ENCODE measurements around the gene HNRNPDL.
A peak's percentile ranks its signal among the peaks of the same experiment; 100 is the strongest.
"Not testable (repeated sequence)": the region's sequence is repeated elsewhere in the genome, so short reads cannot be mapped to it uniquely, and the experiment has no call there.

HNRNPDL gene

DNA sequence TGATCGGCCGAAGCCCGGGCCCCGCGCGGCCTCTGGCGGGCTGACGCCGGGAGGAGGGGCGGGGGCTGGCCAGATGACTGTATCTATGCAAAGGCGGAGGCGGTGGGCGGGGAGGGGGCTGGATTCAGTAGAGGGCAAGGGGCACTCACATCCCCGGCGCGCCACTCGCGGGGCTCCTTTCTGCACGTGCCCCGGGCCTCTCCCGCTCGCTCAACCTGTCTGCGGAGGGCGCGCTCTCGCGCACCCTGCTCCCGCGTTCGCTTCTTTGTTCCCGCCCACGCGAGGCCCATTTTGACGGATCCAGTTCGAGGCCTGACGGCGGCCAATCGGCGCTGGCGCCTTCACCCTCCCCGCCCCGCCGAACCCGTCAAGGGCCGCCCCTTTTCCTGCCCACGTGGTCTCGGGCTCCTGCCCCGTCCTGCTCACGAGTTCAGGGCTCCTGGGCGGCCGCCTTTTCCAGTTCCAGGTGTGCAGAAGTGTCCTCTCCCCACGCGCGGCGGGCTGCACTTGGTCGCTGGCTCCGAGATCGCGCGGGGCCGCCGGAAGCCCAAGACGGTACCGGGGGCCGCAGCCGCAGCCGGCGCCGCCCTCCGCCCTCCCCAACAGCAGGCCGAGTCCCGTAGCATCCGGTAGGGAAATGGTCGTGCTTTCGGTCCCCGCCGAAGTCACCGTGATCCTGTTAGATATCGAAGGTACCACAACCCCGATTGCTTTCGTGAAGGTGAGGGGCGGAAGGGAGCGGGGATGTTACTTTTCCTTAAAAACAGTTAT, at the start of gene HNRNPDL, which contains the start of gene ENOPH1:
Gene HNRNPDL (minus strand): TSS at position 270 of the 771 bp plus-strand sequence. CDS start 772 bp downstream, outside the sequence.
Gene ENOPH1 (plus strand): TSS at position 398 of the 771 bp plus-strand sequence. CDS start 240 bp downstream, at position 638.
- DNase-seq = peak; percentile 92 to 98

DNA sequence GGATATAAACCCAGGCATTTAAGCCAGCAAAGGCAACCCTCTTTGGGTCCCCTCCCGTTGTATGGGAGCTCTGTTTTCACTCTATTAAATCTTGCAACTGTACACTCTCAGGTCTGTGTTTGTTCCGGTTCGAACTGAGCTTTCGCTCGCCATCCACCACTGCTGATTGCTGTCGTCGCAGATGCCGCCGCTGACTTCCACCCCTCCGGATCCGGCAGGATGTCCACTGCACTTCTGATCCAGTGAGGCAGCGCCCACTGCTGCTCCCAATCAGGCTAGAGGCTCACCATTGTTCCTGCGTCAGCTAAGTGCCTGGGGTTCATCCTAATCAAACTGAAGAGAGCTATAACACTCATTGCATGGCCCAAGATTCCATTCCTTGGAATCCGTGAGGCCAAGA, 49.3 kb upstream of the HNRNPDL start:
- no peak for DNase-seq

DNA sequence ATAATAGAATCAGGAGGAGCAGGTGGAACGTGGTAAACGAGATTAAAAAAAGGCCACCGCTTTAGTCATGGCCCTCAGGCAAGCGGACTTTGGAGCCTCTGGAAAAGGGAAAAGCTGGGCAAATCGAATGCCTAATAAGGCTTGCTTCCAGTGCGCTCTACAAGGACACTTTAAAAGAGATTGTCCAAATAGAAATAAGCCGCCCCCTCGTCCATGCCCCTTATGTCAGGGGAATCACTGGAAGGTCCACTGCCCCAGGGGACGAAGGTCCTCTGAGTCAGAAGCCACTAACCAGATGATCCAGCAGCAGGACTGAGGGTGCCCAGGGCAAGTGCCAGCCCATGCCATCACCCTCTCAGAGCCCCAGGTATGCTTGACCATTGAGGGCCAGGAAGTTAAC, 47.2 kb upstream of the HNRNPDL start:
- not testable (repeated sequence) for DNase-seq

DNA sequence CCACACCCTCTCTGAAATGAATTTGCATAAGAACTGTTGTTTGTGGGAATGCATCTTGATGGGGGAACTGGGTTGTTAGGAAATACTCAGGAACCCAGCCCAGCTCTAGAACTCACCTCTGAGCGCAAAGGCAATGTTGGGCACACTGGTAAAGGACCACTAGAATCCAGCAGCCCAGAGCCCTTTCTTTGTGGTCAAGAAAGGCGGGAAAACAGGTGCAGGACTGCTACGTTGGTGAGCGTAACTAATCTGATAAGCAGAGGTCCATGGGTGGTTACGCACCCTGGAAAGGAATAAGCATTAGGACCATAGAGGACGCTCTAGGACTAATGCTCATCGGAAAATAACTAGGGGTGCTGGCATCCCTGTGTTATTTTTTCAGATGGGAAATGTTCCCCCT, 45.7 kb upstream of the HNRNPDL start:
- not testable (repeated sequence) for DNase-seq

- no peak for DNase-seq
Measured at GRCh38 chr4:82473621-82474164, 43.4 kb upstream of the HNRNPDL start.

- DNase-seq = peak in 1 of 2 donors; percentile 60
Measured at GRCh38 chr4:82473080-82473479, 42.8 kb upstream of the HNRNPDL start.

GRCh38 chr4:82469791-82470345, 39.6 kb upstream of the HNRNPDL start:
- no peak for DNase-seq

- DNase-seq = no peak
Measured at GRCh38 chr4:82467471-82467870, 37.2 kb upstream of the HNRNPDL start.

DNA sequence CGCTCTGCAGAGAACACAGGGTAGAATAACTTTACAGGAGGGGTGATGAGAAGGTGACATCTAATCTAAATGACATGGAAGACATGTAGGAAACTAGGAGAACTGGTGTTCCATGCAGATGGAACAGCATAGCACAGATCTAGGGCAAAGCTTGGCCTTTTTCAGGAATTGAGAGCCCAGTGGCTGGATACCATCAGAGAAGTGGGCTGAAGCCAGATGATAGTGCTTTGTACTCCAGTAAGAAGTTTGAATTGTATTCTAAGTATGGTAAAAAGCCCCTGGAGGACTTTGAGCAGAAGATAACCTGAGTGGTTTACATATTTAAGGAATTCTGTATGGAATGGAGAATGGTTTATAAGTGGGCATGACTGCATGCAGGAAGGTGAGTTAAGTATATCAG, 33.0 kb upstream of the HNRNPDL start:
- no peak for DNase-seq

GRCh38 chr4:82462415-82462831, 32.2 kb upstream of the HNRNPDL start:
- DNase-seq = peak; percentile 63 to 96

DNA sequence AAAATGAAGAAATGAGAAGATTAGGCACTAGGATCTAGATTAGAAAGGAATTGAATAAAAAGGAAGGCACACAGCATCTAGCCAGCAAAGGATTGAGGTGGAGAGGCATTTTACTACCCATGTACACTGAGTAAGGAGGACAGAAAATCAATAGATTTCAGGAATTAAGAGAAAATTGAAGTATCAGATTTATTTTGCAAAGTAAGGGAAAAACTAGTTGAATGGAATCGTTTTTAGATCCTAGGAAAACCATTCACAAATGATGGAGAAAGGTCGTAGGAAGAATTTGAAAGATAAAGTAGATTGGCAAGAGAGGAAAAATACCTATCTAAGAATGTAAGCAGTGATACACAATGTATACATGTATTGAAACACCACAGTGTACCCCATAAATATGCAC, 31.4 kb upstream of the HNRNPDL start:
- DNase-seq = no peak

GRCh38 chr4:82458729-82459128, 28.5 kb upstream of the HNRNPDL start:
- DNase-seq = no peak

DNA sequence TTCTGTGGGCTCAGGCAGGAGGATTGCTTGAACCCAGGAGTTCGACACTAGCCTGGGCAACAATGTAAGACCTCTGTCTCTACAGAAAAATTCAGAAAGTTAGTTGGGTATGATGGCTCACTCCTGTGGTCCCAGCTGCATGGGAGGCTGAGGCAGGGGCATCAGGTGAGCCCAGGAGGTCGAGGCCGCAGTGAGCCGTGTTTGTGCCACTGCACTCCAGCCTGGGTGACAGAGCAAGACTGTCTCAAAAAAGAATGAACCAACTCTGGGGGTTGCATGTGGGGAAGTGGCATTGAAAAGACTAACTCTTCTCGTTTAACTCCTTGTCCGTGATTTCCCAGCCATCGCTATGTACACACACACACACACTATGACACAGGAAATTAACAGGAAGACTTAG, 27.0 kb upstream of the HNRNPDL start:
- DNase-seq = no peak

DNA sequence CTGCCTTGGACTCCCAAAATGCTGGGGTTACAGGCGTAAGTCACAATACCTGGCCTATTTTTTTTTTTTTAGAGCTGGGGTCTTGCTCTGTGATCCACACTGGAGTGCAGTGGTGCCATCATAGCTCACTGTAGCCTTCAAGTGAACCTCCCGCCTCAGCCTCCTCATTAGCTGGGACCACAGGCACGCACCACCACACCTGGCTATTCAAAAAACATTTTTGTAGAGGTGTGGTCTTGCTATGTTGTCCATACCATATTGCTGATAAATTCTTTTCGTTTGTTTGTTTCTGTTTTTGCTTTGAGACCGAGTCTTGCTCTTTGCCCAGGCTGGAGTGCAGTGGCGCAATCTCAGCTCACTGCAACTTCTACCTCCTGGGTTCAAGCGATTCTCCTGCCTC, 21.8 kb upstream of the HNRNPDL start:
- DNase-seq = no peak

- DNase-seq = no peak
Measured at GRCh38 chr4:82450966-82451755, 20.9 kb upstream of the HNRNPDL start.

- no peak for DNase-seq
Measured at GRCh38 chr4:82447886-82448285, 17.6 kb upstream of the HNRNPDL start.

DNA sequence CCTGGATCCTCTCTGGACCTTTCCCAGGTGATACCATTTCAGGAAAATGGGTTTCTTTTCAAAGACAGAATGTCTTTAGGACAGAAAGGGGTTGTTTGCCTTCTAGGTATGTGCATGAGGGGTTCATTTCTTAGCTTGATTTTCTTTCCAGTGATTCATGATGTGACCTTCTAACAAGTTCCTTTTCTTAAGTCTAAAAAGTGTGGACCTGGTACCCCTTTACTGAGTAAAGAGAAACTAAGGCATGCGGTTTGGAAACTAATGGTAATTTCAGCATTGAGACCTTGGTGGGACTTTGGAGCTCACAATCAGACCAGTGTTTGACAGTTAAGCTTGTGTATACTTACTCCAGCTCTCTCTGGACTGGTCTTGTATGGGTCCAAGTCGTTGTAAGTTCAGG, 8.8 kb upstream of the HNRNPDL start:
- DNase-seq = no peak

GRCh38 chr4:82437285-82438005, 7.2 kb upstream of the HNRNPDL start:
- no peak for DNase-seq

DNA sequence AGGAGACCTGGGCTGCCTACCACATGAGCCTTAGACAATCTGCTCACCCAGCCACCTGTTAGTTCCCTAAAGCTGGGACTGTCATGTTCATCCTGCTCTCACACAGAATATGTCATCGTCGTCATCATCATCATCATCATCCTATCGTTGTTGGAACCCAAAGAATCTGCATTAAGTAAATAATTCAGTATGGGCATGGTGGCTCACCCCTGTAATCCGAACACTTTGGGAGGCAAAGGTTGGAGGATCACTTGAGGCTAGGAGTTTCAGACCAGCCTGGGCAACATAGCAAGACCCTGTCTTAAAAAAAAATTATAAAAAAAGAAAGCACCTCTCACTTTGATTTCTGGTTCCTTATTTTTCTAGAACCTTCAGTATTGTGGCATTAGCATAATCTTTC, 6.5 kb upstream of the HNRNPDL start:
- no peak for DNase-seq

- DNase-seq = no peak
Measured at GRCh38 chr4:82436130-82436529, 5.9 kb upstream of the HNRNPDL start.

DNA sequence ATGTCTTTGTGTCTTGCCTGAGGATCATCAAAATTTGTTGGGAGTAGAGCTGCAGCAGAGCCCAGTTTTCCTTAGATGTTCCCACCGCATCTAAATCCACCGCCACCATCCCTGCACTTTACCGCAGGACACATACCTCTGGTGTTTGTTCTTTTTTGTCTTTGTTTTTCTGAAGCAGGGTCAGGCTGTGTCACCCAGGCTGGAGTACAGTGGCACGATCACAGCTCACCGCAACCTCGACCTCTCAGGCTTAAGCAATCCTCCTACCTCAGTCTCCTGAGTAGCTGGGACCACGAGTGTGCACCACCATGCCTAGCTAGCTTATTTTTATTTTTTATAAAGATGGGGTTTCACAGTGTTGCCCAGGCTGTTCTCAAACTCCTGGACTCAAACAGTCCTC, 4.7 kb upstream of the HNRNPDL start:
- DNase-seq = no peak

DNA sequence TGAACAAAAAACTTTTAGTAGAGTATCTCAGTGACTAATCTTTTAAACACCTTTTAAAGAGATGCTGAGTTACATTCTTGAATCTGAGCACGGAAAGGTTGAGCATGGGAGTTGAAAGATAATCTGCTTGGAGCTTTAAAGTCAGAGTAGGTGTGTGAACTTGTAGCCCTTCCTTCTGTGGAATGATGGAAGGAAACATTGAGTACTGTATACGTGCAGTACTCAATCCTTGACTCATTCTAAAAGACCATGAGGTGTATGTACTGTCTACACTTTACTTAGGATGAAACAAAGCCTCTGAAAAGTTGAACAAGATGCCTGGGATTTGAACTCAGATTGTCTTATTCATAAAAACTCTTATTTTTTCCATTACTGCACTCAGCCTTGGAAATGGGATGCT, 3.5 kb upstream of the HNRNPDL start:
- no peak for DNase-seq

- DNase-seq = no peak
Measured at GRCh38 chr4:82432596-82432995, 2.3 kb upstream of the HNRNPDL start.

Measured in inflammatory macrophage treated with lipopolysaccharide for 1 hour (primary cell).